PC-9 (cell line): Measurements from ENCODE around the gene FLOT1.

Experiments
- CTCF ChIP-seq: fragments of 200-600 bp; sonication (generic); conservative IDR thresholded peaks from 2 replicates; pipeline ENCODE4 v1.6.1; 2017; ENCODE audit warnings: mixed run types, antibody characterized with exemption, mild to moderate bottlenecking, moderate library complexity
- EZH2 ChIP-seq: fragments of 200-600 bp; sonication (generic); IDR thresholded peaks from 2 replicates; pipeline ENCODE4 v1.8.0; 2017; ENCODE audit warnings: antibody characterized with exemption, low read depth

GRCh38 chr6:30774701-30775100 is 32.2 kb upstream of the FLOT1 start:
- TF ChIP-seq CTCF (no peak), EZH2 (no peak)
